GM19025 (cell line): Measurements from ENCODE around the gene CCDC73.
"Not testable (repeated sequence)": the region's sequence is repeated elsewhere in the genome, so short reads cannot be mapped to it uniquely, and the experiment has no call there.

Experiments used
- ATAC-seq: cut with Tn5 transposase; IDR thresholded peaks from one replicate; pipeline ENCODE4 v1.9.1; 2021; ENCODE audit warnings: mild to moderate bottlenecking, low read depth, moderate library complexity; ENCODE audit not compliant: unreplicated experiment

Gene CCDC73

GRCh38 chr11:32708978-32709377 lies 85.5 kb downstream of the CCDC73 start:
- not testable (repeated sequence) for ATAC-seq

DNA sequence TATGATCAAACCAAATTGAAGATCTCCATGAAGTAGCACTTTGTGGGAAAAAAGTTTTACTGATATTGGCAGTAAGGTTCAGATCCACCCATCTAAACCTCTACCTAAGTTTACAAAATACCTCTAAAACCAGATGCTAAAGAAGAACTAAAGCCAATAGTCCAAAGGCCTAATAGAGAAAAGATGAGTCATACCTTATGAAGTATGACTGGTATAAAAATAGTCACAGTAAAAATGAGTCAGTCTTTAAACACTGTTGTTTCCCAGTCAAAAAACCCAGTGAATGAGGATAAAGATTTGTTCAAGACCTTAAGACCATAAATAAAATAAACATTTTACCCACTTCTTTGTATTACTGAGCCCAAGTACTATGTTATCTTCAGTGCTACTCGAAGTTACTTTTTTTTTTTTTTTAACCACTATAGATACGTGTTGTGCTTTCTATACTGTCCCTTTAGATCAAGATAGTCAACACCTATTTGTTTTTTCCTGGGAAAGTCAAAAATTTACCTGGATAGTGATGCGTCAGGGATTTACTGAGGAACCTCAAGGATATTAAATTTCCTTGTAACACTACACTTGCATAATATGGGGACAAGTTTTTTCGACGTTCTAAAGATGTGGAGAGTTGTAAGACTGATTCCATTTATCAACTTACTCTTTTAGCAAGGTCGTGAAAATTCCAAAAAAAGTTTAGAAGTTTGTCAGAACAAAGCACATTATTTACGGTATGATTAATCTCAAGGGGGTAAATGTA lies 87.3 kb downstream of the CCDC73 start:
- ATAC-seq, result peak; percentile 74

- no peak for ATAC-seq
Observed at GRCh38 chr11:32705309-32706033, 89.0 kb downstream of the CCDC73 start.

- no peak for ATAC-seq
Observed at GRCh38 chr11:32704775-32705174, 89.7 kb downstream of the CCDC73 start.

DNA sequence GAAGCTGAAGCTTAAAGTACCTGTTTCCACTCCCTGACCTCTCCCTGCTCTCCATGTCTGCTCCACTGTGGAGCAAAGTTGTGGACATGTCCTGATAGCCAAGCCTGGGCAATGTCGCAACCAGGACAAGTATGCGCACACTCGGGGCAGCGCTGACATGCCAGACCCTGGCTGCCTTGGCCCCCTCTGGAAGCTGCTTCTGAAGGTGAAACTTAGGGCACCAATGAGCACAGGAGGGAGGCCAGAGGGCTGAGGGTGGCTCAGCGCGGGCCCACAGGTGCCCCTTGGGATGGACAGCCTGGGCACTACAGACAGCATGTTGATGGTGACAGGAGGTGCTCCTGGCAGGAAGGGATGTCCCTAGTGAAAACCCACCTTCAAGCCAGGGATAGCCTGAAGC lies 90.2 kb downstream of the CCDC73 start:
- ATAC-seq, result no peak

GRCh38 chr11:32701616-32702015 lies 92.8 kb downstream of the CCDC73 start:
- no peak for ATAC-seq

DNA sequence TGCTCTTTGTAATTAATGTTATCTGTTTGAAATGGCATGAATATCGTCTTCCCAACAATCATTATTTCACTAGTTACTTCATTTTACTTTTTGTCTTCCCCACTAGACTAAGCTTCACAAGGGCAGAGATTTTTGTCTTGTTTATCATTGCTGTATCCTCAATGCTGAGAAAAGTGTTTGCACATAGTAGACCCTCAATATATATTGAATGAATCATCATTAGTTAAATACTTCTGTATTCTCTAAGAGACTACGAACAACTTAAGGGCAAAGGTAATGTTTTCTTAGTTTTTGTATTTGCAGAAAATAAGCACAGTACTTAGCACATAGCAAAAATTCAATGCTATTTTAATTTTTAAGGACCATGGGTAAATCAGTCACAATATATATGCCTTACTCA lies 95.9 kb downstream of the CCDC73 start:
- no peak for ATAC-seq

- ATAC-seq, result no peak
Observed at GRCh38 chr11:32671051-32671450, 123.4 kb downstream of the CCDC73 start.

- ATAC-seq, result no peak
Observed at GRCh38 chr11:32659672-32660071, 134.8 kb downstream of the CCDC73 start.

DNA sequence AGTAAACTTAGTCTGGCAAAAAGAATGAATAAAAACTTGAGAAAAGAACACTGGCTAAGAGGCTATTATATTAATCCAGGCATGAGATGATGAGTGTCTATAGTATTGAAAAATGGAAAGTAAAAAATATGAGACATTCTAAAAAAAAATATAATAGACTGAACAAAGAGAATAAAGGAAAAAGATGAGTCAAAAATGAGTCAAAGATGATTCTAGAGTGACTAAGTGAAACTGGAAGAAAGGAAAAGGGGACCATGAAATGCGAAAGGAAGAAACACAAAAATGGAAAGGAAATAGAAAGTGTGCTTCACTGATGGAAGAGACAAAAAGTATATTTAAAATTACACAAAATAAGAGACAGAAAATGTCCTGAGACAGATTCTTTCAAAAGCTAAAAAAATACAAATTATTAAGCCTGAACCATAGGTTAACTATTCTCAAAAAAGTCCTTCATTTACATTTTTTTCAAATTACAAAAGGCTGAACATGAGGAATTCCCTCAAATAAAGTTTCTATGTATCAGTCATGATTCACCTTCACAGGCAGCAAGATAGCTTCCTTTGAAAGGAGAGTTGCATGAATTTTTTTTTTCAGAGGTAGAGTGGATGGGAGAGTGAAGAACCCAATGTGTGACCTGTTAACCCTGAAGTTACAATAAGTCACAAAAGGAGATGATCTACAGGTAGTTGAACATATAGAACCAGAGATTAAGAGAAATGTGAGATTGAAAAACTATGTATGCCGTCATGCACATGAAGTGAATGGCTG lies 135.6 kb downstream of the CCDC73 start:
- ATAC-seq, result no peak

DNA sequence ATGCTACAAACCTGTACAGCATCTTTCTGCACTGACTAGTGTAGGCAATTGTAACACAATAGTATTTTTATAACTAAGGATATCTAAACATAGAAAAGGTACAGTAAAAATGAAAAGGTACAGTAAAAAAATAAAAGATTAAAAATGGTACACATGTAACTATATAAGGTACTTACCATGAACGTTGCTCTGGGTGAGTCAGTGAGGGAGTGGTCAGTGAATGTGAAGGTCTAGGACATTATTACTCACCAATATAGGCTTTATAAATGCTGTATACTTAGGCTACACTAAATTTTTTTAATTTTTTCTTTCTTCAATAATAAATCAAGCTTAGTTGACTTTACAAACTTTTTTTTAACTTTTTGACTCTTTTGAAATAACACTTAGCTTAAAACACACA lies 150.9 kb downstream of the CCDC73 start:
- no peak for ATAC-seq

DNA sequence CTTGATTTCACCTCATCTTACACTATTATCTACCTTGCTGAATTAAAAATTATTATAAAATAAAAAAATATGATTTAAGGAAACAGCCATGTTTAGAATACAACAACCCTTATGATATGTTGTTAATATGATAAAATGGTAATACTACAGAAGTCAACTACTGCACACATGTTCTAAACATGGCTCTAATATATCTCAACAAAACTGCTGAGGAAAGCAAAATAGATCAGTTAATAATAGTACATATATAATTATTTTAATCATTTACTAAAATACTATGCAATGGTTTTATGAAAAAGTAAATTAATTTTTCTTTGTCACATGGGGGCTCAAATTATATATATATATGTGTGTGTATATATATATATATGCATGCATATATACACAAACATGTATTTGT lies 153.1 kb downstream of the CCDC73 start:
- no peak for ATAC-seq

GRCh38 chr11:32635819-32636218 lies 158.6 kb downstream of the CCDC73 start:
- ATAC-seq, result no peak

DNA sequence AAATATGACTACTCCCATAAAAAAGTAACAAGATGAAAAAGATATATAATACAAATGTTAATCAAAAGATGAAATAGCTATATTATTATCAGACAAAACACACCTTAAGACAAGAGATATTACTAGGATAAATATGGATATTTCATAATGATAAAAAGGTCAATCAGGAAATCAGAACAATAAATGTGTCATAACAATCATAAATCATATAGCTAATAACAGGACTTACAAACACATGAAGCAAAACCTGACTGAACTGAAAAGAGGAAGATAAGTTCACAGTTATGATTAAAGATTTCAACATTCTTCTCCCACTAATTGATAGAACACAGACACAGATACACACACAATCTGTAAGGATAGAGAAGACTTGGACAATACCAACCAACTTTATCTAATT lies 163.6 kb downstream of the CCDC73 start:
- no peak for ATAC-seq

- no peak for ATAC-seq
Observed at GRCh38 chr11:32616903-32617302, 177.6 kb downstream of the CCDC73 start.

DNA sequence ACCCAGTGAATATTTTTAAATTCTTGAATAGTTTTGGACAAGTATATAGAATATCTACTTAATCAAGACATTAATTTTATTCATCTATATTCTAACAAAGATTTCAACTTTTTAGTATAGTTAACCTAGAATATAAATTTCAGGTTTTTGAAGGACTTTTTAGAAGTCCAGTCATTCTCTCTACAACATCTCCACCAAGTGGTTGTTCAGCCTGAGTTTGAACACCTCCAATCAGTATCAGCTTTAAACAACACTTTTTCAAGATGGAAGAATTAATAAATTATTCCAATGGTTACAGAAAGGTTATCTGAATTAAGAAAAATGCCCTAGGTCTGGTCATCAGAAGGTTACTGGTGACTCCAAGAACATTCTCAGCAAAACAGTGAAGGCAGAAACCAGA lies 179.0 kb downstream of the CCDC73 start:
- no peak for ATAC-seq

- ATAC-seq, result no peak
Observed at GRCh38 chr11:32613500-32614151, 180.8 kb downstream of the CCDC73 start.

- ATAC-seq, result no peak
Observed at GRCh38 chr11:32610797-32611352, 183.6 kb downstream of the CCDC73 start.

DNA sequence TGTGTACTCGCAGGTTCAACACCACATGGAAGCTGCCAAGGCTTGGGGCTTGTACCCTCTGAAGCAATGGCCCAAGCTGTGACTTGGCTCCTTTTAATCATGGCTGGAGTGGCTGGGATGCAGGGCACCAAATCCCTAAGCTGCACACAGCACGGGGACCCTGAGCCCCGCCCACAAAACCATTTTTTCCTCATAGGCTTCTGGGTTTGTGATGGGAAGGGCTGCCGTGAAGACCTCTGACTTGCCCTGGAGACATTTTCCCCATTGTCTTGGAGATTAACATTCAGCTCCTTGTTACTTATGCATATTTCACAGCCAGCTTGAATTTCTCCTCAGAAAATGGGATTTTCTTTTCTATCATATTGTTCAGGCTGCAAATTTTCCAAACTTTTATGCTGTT lies 185.6 kb downstream of the CCDC73 start:
- ATAC-seq, result not testable (repeated sequence)

- no peak for ATAC-seq
Observed at GRCh38 chr11:32606220-32606619, 188.2 kb downstream of the CCDC73 start.
